Sigmoid colon (tissue), 4 donors: ENCODE data around the gene ZDHHC16.

Experiments
- EP300 ChIP-seq, 4 donors: sonication (generic); formaldehyde crosslinking; IDR thresholded peaks; one replicate each; pipeline ENCODE4 v1.6.1; 2017; ENCODE audit warnings: antibody characterized with exemption in 4 of 4
- TF ChIP-seq, protein P1 (sequence below), 4 experiments: fragments of 450-650 bp in 3 of 4; fragments of 200-600 bp in 1 of 4; IDR thresholded peaks; one replicate each; pipeline ENCODE4 v1.5.1; 2016 to 2019; ENCODE audit warnings: antibody characterized with exemption in 4 of 4, mild to moderate bottlenecking in 3 of 4, moderate library complexity in 2 of 4

DNA sequence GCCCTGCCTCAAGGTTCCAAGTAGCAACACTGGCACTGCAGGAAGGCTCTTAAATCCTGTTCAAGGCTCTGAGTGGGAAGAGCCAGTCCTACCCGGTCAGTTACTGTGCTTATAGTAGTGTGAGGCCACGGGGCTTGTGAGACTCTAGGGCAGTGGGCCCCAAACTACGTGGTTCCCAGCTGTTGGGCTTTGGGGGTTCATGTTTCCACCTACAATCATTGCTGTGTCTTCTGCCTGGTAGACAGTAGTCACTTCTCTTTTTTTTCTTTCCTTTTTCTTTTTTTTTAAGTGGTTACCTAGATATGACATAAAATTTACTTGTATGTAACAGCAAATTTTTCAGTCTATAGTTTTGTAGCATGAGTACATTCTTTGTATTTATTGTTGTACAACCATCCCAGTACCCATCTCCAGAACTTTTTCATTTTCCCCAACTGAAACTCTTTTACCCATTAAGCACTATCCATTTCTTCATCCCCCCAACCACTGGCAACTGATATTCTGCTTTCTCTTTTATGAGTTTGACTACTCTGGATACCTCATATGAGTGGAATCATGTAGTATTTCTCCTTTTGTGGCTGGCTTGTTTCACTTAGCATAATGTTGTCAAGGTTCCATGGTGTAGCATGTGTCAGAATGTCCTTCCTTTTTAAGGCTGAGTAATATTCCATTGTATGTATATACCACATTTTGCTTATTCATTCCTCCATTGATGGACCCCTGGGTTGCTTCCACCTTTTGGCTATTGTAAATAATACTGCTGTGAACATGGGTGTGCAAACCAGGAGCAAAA is 60.4 kb downstream of the ZDHHC16 start:
- TF ChIP-seq, protein P1, sequence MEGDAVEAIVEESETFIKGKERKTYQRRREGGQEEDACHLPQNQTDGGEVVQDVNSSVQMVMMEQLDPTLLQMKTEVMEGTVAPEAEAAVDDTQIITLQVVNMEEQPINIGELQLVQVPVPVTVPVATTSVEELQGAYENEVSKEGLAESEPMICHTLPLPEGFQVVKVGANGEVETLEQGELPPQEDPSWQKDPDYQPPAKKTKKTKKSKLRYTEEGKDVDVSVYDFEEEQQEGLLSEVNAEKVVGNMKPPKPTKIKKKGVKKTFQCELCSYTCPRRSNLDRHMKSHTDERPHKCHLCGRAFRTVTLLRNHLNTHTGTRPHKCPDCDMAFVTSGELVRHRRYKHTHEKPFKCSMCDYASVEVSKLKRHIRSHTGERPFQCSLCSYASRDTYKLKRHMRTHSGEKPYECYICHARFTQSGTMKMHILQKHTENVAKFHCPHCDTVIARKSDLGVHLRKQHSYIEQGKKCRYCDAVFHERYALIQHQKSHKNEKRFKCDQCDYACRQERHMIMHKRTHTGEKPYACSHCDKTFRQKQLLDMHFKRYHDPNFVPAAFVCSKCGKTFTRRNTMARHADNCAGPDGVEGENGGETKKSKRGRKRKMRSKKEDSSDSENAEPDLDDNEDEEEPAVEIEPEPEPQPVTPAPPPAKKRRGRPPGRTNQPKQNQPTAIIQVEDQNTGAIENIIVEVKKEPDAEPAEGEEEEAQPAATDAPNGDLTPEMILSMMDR (IDR thresholded peaks at IDR 0.05) = no peak
- no peak for TF ChIP-seq EP300 (IDR thresholded peaks at IDR 0.05)
